Left lung (tissue), 10 donors: ENCODE measurements around the gene VILL. TPM values are rescaled to one million over a fixed set of nuclear protein-coding genes. Genes with fewer than 3 reads are reported as not detected.

Experiments
- ATAC-seq: fragments of 200-7000 bp; cut with Tn5 transposase; one replicate; pipeline ENCODE4 v1.9.1; 2020; ENCODE audit warnings: moderate library complexity
- DNase-seq, 4 donors: peaks; one replicate each; pipeline ENCODE4 v3.0.0-alpha.2; 2013 to 2020
- H3K27ac ChIP-seq, 2 donors: fragments of 200-600 bp; sonication (generic) in 1 of 2; one replicate each; pipeline versions ENCODE4 v1.5.0 to v1.8.0; 2020 to 2021
- H3K27me3 ChIP-seq, 2 donors: fragments of 200-600 bp; sonication (generic) in 1 of 2; one replicate each; pipeline versions ENCODE4 v1.5.0 to v1.8.0; 2020 to 2021
- H3K36me3 ChIP-seq, 2 donors: fragments of 200-600 bp; sonication (generic) in 1 of 2; one replicate each; pipeline versions ENCODE4 v1.5.0 to v1.8.0; 2020 to 2021
- H3K4me1 ChIP-seq, 2 donors: fragments of 200-600 bp; one replicate each; pipeline ENCODE4 v1.8.0; 2021
- H3K4me3 ChIP-seq, 2 donors: fragments of 200-600 bp; sonication (generic) in 1 of 2; one replicate each; pipeline versions ENCODE4 v1.5.0 to v1.8.0; 2020 to 2021; ENCODE audit warnings: mild to moderate bottlenecking in 1 of 2
- H3K9me3 ChIP-seq, 2 donors: fragments of 200-600 bp; sonication (generic) in 1 of 2; one replicate each; pipeline versions ENCODE4 v1.5.0 to v1.8.0; 2020 to 2021
- intact Hi-C, 2 donors: fragments of 100-400 bp; cut with DNase I; formaldehyde crosslinking; loops; one replicate each; pipeline versions ENCODE4 v1.11.2 to v1.14.2; 2022
- polyA plus RNA-seq, 6 donors: library from polyadenylated mRNA; unstranded; fragments of 120-200 nt; gene quantifications; one replicate each; pipeline ENCODE4 v1.2.1, GENCODE V29; 2013; ENCODE audit not compliant: insufficient read length in 6 of 6
- total RNA-seq, 2 donors: library from RNA; stranded (reverse); fragmentation: NEBNext Ultra II Directional; extraction: Animal tissue kit (Norgen Biotek cat#: 25700); gene quantifications; one replicate each; pipeline ENCODE4 v1.2.1, GENCODE V29; 2021
- TF ChIP-seq, protein P1 (sequence below), 2 donors: fragments of 200-600 bp; sonication (generic) in 1 of 2; IDR thresholded peaks; one replicate each; pipeline versions ENCODE4 v1.5.0 to v1.8.0; 2021; ENCODE audit warnings: antibody characterized with exemption in 2 of 2
- donor health status: DM: no; HTN: yes; CAD: no.
- donor health status: DM: no; HTN: no; CAD: no.

Gene VILL
- total and polyA plus RNA-seq, 8 donors = 19.5 to 36.9 (median 25.1) TPM

- ATAC-seq = no peak
Measured at GRCh38 chr3:38021196-38021595, 30.6 kb downstream of the VILL start.

DNA sequence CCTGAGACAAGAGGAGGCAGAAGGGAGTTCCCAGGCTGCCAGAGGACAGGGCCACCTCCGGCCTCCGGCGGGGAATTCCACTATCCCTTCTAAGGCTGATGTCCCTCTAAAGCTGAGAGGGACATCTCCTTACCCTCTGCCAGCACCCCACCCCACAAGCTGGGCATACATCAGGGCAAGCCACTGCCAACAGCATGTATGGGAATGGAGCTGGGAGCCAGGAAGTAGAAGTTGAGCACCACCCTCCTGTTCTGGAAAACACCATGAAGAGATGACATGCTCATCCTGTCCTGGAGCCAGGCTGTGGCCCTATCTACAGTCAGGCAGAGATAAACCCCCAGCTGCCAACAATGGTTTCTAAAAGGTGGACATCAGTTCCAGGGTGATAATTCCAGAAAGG is 31.7 kb downstream of the VILL start:
- intact Hi-C loops = no loop called here
- no peaks in the 10 kb centered on the region for H3K9me3 ChIP-seq
- peaks cover 0 to 29% of the 10 kb centered on the region in 2 donors for H3K36me3 ChIP-seq
- H3K4me3 ChIP-seq = no peak overlapping the region
- H3K27me3 ChIP-seq = no peaks in the 10 kb centered on the region
- H3K4me1 ChIP-seq = peaks cover 11 to 34% of the 10 kb centered on the region in 2 donors
- peak overlapping the region in 1 of 2 donors; percentile 92 for H3K27ac ChIP-seq
- TF ChIP-seq, protein P1, sequence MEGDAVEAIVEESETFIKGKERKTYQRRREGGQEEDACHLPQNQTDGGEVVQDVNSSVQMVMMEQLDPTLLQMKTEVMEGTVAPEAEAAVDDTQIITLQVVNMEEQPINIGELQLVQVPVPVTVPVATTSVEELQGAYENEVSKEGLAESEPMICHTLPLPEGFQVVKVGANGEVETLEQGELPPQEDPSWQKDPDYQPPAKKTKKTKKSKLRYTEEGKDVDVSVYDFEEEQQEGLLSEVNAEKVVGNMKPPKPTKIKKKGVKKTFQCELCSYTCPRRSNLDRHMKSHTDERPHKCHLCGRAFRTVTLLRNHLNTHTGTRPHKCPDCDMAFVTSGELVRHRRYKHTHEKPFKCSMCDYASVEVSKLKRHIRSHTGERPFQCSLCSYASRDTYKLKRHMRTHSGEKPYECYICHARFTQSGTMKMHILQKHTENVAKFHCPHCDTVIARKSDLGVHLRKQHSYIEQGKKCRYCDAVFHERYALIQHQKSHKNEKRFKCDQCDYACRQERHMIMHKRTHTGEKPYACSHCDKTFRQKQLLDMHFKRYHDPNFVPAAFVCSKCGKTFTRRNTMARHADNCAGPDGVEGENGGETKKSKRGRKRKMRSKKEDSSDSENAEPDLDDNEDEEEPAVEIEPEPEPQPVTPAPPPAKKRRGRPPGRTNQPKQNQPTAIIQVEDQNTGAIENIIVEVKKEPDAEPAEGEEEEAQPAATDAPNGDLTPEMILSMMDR (IDR thresholded peaks at IDR 0.05) = no peak
- DNase-seq = no peak
- ATAC-seq = no peak

More at GRCh38 chr3:38021196-38021595, 30.6 kb downstream of the VILL start:
- Histone ChIP-seq H3K9me3 (peaks cover 0 to 4% of the 10 kb centered on the region in 2 donors), H3K36me3 (peaks cover 0 to 40% of the 10 kb centered on the region in 2 donors), H3K4me3 (no peak overlapping the region), H3K27me3 (no peaks in the 10 kb centered on the region), H3K27ac (no peak overlapping the region), H3K4me1 (peaks cover 11 to 30% of the 10 kb centered on the region in 2 donors)
- DNase-seq = peak in 1 of 4 donors; percentile 31
- TF ChIP-seq, protein P1 (IDR thresholded peaks at IDR 0.05) = no peak
- intact Hi-C loops = no loop called here

DNA sequence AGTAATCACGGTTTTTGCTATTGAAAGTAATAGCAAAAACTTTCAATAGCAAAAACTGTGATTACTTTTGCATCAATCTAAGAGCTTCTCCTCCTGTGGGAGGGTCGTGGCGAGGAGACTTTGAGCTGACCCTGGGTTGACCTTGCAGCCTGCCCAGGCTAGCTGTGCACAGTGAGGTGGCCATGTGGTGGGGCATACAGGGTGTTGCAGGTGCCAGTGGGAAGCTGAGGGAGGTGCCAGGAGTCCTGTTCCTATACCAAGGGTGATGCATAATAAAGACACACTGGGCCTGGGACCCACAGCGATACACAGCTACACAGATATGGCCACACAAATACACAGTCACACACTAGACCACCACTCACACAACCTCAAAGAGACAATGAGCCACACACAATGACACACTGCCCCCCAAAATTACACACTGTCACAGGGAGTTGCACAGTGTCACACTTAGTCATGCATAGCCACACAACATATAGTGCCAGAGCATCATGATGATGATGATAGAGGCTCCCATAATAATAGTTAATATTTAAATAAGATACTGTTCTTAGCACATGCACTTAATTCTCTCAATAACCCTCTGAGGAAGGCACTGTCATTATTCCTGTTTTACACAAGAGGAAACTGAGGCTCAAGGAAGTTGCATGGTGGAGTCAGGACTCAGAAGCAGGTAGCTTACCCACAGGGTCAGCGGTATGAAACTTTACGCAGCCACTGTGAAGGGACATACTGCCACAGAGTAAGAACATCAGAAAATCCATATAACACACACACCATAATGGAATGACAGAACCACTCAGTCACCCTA is 32.5 kb downstream of the VILL start:
- ATAC-seq = no peak
- no peaks in the 10 kb centered on the region for H3K9me3 ChIP-seq
- TF ChIP-seq, protein P1 (IDR thresholded peaks at IDR 0.05) = no peak
- H3K4me3 ChIP-seq = peak overlapping the region in 1 of 2 donors; percentile 63
- H3K27ac ChIP-seq = peak overlapping the region; percentile 7 to 92
- intact Hi-C loops = no loop called here
- peaks cover 0 to 3% of the 10 kb centered on the region in 2 donors for H3K27me3 ChIP-seq
- peaks cover 0 to 21% of the 10 kb centered on the region in 2 donors for H3K36me3 ChIP-seq
- no peak for DNase-seq
- H3K4me1 ChIP-seq = peaks cover 11 to 34% of the 10 kb centered on the region in 2 donors

- no peak overlapping the region for H3K4me3 ChIP-seq
Measured at GRCh38 chr3:38026856-38027255, 36.3 kb downstream of the VILL start.

More at GRCh38 chr3:38026856-38027255, 36.3 kb downstream of the VILL start:
- DNase-seq (no peak), ATAC-seq (no peak)
- Histone ChIP-seq H3K27ac (no peak overlapping the region), H3K27me3 (peaks cover 0 to 35% of the 10 kb centered on the region in 2 donors), H3K4me1 (peaks cover 26 to 72% of the 10 kb centered on the region in 2 donors), H3K9me3 (no peaks in the 10 kb centered on the region), H3K36me3 (no peaks in the 10 kb centered on the region)
- intact Hi-C loops = no loop called here
- TF ChIP-seq, protein P1 (IDR thresholded peaks at IDR 0.05) = no peak
